EL (cell line): ENCODE results near the gene TMEM207.
"Not testable (repeated sequence)": the region's sequence is repeated elsewhere in the genome, so short reads cannot be mapped to it uniquely, and the experiment has no call there.

Experiments
- DNase-seq: peaks from one replicate; pipeline ENCODE4 v3.0.0-alpha.2; 2016

TMEM207 gene

DNA sequence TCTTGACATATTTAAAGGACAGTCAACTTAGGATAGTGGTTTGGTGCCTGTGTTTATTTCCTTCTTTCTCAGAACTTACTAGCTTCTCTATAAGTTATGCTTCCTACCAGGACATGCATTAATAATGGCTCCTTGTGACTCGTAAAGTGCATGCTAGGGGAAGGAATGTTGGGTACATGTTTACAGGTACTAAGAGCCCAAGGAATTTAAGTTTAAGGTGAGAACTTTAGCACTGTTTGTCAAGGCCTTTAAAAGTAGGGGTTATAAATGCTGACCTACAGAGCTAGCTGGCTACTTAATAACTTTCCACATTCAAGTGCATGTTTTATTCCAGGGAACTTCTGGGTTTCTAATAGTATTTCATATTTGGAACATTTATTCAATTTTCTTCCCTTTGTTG is at the start of gene TMEM207:
TMEM207 (minus strand) TSS at position 101 of the 400 bp plus-strand sequence; CDS start at position 9, 92 bp downstream.
- DNase-seq = no peak

DNA sequence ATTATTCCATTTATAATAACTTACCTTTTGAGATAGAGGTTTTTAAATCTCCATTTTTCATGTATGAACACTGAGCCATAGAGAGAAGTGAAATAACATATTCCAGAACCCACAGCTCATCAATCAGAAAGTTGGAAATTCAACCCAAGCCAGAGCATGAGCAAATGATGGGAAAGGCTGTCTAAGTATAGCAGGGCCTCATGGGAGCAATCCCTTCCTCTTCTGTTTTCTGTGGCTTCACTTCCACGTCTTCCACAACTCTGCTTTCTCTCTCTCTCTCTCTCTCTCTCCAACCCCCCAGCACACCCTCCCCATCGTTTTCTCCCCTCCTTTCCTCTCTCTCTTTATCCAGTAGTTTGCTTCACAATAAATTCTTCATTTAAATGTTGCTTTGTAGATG is 49.4 kb upstream of the TMEM207 start:
- no peak for DNase-seq

DNA sequence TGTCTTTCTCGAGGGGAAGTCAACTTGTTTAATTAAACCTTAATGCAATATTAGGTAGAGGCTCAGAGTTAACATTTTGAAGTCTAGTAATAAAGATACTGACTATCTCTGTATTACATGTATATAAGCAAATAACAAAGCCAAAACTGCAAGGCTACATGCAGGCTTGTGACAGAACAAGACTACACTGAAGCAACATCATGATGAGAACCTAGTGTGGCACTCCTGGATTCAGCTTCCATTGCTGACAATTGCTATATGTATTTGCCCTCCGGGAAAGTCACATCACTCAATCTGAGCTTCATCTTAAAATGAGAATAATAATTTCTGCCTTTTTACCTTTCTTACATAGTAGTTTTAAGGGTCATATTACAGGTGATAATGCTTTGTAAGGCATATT is 48.6 kb upstream of the TMEM207 start:
- DNase-seq = no peak

DNA sequence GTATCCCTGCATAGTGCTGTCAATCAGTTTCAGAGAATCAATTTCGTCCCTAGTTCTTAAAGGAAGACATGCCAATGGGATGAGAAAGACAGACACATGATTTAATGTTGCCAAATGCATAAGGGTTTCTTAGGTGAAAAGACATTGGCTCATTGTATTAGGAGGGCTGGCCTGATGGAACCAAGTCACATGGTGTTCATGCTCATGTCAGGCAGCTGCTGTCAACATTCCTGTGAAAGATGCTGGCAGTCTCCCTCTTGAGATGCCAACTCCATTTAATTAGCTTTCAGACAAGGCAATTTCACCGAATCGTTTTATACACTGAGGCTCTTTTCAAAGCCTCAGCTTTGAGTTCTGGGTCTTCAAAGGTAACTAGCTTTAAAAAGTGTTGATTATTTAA is 48.1 kb upstream of the TMEM207 start:
- DNase-seq = peak; percentile 15

DNA sequence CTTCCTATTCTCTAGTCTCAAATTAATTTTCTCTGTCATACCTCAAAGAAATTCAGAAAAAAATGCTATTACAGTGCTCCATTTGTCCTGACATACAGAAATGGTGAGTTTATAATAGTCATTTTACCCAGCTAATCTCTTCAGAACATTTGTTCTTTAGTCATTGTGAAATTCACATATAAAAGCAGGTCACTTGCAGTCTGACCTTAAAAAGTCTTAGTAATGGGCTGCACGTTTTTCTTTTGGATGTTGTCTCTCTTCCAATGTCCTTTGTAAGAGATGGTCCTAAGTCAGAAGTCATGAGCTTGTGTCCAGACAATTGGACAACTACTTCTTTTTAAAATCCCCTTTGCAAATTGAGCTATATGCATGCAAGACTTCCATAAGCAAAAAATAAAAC is 47.2 kb upstream of the TMEM207 start:
- no peak for DNase-seq

DNA sequence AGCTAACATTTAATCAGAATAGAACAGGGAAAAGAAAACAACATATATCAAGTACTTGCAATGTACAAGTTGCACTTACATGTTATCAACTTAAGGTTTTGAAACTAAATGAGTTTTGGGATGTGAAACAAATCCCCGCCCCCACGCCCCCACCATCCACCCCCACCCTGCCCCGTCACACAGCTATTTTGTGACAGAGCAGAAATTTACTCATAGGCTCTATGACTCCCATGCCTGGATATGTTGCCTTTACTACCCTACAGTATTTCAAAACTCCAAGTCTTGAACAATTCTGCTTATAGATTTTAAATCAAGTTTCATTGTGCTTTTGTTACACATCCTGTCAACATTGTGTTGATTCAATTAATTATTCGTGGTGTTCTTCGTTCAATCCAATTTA is 46.1 kb upstream of the TMEM207 start:
- DNase-seq = no peak

DNA sequence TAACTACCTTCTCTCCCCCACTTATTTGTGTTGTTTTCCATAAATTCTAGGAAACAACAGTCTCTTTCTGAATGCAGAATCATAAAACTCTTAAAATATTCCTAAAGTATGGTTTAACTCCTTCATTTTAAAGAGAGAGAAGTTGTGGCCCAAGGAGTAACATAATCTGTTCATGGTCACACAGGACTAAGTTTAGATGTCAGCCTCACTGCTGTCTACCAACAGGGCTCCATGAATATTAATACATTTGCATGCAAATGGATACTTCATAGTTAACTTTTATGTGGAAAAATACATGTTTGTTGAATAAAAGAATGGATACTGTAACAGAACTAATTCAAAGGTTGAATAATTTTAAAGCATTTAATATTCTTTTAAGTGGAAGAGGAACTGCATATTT is 45.7 kb upstream of the TMEM207 start:
- no peak for DNase-seq

DNA sequence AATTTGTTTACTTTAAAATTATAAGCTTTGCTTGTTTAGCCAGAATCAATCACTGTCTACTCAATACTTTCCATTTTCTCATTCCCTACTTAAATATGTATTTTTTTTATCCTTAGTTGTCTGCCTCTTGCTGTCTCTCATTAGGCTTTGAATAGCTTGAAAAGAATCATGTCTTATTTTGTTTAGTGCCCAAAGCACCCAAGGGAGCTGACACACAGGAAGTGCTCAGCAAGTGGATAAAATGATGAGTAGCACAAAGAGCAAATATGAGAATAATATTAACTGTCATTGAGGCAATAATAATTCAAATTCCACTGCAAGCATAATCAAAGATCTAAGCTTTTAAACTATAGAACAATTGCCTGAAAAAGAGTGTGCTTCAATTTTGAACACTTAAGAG is 45.2 kb upstream of the TMEM207 start:
- DNase-seq = no peak

DNA sequence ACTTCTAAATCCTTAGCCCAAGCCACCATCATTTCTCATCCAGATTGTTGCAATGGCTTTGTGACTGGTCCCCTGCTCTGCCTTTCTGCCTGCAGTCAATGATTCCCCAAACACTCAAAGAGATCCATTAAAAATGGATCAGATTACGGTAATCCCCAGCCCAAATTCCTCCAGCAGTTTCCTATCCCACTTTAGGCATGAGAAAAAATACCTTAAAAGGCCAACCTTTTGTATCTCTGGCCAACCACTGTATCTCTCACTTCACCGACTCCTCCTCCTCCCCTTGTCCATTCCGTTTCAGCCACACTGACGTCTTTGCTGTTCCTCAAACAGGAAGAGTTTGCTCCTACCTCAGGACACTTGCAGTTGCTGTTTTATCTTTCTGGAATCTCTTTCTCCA is 43.3 kb upstream of the TMEM207 start:
- no peak for DNase-seq

DNA sequence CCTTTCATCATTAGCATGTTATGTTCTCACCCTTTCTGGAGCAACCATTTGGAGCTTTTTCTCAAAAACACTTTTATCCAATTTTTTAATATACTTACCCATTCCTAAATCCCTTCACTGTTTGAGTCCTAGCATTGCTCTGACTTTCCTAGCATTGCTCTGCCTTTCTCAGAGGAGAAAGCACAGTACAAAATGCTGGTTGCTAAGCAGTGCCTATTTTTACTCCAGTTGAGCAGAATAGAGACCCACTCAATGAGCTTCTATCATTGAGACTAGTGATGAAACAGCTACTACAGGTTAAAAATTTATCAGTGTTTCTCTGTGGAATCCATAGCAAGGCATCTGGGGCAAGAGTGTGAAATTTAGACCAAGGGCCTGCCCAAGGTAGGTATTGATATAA is 42.4 kb upstream of the TMEM207 start:
- DNase-seq = no peak

DNA sequence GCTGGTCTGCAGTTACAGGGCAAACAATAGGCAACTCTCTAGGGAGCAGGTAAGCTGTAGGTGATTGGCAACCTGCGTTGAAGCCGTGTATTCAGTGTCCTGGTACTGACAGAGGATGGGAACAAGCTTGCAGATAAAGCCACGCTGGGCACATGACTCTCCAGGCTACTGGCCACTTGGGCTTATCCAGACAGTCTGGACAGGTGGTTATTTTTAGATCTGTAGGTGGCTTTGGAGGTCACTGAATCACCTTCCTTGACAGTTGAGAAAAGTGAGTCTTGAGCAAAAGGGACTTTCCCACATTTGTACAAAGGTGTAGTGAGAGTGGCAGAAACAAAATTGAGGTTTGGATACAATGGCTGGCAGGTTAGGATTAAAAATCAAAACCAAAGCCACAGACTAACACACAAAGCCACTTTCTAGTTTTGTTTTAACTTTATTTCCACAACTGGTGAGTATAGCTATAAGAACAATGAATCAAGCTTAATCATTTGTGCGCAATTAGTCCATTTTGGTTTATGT is 41.9 kb upstream of the TMEM207 start:
- no peak for DNase-seq

DNA sequence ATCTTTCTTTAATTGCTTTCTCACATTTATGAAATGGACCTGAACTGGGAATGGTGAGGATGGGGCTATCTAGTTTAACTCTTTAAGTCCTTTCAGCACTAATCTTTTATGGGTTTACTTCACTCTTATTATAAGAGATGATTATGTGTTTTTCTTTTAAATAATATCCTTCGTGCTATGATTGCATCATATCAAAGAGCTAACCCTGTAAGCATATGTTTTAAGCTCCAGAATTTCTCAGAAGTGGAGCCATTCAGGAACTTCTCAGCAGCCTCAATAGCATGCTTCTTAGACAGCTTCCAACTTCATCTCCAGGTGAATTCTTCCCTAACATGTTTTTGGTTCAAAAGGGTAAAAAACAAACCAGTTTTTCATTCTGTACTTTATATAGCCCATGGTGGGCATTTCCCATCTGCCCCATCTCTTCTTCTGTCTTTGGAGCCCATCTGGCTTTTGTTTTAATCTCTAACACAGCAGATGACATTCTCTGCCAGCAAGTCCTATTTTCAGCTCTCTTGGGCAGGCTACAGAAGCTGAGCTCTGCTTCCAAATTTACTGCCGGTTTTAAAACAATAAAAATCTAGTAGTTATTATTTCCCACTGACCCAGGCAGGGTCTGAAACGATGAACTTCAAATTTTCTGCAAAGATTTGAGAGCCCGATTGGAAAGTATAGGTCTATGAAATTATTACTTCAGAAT is 37.4 kb upstream of the TMEM207 start:
- no peak for DNase-seq

DNA sequence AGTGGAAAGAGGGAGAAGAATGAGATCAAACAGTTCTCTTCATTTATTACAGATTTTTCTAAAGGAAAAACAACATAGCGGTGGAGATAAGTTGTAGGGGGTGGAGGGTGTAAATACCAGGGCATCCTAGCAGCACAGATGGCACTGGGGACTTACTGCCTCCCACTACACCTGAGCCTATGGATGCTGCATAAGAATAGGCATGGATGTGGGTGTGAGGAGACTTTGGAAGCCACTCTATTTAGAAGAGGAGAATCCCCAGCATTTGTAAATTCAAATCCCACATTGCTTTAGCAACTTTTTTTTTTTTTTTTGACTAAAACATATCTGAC is 36.8 kb upstream of the TMEM207 start:
- no peak for DNase-seq

DNA sequence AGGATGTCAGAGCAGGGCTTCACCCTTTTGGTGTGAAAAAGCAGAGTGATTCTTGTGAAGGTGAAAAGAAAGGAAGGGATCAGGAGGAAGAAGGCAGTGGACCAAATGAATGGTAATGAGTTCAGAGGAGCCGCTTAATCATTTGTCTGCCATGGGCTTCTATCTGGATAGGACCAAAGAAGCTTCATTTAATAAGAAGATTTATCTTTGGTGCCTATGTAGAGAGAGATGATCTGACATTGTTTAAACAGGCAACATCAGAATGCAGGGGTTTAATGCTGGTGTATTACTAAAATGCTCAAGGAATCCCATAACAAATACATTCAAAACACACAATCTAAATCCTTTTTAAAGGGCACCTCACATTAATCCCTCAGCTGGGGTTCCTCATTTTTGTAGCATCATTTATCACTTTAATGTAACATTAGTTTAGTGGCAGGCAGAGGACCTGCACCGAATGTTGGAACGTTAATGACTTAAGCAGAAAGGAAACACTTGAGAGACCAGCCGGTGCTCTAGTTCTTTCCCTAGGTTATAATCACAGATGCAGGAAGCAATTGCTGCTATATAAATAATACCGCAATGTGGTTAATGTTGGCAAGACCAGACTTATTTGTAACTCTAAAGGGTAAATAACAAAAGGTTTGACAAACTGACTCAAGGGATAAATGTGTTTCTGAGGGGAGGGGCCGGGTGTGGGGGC is 36.3 kb upstream of the TMEM207 start:
- no peak for DNase-seq

DNA sequence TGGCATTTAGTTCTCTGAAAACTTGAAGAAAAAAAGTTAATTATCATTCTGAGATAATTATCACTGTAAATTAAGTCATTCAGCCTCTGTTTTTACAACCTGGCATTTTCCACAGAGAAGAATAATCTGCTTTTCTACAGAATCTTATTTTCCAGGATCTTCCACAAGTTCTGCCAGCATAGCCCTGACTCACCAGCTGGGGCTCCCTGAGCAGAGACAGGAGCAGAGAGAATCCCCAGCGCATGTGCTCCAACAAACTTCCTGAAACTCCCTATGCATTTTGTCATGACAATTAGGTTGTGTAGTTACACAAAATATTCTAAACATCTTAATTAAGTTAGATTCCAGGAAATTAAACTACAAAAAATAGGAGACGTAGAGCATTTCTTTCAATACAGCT is 32.1 kb upstream of the TMEM207 start:
- no peak for DNase-seq

DNA sequence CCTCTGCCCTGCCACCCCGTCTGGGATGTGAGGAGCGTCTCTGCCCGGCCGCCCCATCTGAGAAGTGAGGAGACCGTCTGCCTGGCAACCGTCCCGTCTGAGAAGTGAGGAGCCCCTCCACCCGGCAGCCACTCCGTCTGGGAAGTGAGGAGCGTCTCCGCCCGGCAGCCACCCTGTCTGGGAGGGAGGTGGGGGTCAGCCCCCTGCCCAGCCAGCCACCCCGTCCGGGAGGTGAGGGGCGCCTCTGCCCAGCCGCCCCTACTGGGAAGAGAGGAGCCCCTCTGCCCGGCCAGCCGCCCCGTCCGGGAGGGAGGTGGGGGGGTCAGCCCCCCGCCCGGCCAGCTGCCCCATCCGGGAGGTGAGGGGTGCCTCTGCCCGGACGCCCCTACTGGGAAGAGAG is 23.6 kb upstream of the TMEM207 start:
- not testable (repeated sequence) for DNase-seq

DNA sequence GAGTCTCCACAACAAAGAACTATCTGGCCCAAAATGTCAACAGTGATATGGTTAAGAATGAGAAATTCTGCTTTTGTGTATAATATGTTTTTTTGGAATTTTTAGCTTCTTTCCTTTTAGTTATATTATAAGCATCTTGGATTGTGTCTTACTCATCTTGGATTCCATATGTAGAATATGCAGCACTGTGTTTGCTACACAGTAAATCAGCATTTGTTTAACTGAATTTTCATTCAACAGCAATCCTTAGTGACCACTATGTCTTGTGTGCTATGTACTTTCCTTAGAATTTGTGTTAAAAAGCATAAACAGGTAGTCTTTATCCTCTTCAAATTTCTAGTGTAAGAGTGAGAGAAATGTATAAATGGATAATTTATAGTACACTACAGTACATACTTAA is 18.2 kb upstream of the TMEM207 start:
- no peak for DNase-seq

DNA sequence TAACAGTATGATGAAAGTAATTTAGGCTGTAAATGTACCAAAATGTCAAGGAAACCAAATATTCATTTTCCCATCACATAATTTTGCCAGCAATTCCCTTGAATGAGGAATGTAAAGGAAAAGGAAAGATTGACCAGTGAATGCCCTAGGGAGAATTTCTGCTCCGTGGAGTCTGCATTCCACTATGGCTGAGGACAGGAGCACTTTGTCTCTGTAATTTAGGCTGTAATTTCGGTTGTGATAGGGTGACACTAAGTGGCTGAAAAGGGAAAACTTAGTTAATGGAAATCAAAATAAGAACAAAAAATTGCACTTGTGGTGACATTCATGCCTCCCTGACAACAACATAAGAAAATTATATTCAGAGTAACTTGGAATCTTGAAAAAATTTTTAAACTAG is 8.3 kb upstream of the TMEM207 start:
- DNase-seq = peak; percentile 44

DNA sequence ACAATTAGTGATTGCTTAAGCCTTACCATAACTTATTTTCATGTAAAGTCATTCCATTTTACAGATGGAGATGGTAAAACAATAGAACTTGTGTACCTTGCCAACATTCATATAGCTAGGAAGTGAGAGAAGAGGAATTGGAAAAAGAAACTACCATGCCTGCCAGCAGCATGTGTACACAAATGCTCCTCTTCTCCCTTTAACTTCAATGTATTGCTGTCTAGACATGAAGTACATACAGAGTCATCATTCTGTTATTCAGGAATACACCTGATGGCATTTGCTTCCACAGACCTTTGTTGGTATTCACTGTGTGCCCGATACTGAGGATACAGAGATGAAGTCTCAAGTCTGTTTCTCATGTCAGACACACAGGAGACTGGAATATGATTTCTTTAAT is 7.1 kb upstream of the TMEM207 start:
- DNase-seq = no peak

DNA sequence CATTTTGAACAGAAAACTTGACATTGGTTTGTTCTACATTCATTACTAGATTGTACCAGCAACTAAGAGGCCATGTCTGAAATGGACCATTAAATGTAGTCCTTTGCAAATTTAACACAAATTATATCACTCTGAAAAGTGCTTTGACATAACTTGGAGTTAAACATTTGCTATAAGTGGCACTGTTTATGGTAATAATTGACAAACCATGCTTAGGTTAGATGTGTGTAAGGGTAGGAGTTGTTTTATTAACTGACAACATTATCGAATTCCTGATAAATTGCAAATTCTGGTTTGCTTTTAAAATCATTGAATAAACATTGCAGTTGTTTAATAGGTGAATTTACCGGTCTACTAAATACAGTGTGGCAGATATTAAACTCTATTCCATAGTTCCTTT is 6.1 kb upstream of the TMEM207 start:
- DNase-seq = no peak

DNA sequence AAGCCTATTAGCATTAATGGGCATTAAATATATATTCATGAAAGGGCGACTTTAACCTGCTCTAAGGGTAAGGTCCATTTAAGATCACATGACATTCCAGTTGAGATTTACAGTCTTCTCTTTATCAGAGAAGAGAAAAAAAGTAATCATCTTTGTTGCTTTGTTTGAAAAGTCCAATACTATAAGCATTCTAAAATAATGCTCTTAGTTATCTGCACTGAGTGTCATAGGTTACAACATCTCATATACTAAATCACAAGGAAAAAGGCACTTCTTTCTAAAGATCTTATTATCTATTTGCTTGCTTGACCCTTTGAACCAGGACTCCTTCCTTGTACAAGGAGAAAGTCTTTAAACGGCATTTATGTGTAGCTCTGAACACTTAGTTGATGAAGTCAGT is 1.4 kb downstream of the TMEM207 start:
- no peak for DNase-seq

DNA sequence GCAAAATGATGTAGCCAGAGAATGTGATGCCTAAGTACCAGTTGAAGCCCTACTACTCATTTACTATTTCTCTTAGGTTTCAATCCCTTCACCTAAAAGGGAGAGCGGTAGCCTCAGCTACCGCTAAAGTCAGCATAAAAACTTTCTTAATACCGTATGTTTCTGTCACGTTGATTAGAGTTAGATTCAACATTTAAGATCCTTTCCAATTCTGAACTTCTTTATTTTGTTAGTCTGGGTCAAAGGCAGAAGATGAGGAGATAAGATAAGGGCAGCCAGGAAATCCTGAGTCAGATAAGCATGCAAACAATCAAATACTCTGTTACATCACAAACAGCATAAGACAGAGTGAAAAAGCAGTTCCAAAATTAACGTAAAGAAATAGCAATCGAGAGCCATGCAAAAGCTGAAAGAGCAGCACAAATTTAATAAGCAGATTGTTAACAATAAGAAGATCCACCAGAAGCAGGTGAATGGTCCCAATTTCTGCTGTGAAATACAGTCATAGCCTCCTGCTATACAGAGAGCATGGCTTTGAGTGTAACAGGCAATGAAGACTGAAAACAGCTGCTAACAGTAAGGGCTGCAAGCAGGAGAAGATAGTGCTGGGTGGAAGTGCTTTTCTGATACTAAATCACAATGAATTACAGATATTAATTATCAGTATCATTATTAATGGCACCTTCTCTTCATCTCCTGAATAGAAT is 3.0 kb downstream of the TMEM207 start:
- DNase-seq = peak; percentile 5

DNA sequence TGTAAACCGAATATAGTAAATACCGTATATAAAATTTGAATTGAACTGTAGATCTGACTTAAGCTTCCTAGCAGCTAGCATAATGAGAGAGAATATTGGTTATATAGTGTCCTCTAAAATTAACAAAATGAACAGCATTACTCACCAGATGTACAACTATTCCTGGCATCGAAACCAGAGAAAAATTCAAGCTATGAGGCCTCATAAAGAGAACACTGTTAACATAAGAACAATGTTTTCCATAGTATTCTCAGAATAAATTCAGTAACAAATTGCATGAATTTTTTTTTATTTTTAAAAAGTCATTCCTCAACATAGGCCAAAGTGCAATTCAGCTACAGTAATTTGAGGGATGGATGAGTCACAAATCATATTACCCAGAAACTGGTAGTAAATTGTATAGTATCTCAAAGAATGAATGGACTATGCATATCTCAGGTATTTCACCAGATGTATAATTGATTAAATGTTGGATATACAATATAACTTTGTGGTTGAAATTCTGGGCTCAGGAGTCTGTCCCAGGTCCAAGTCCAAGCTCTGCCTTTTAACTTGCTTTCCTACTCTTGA is 5.0 kb downstream of the TMEM207 start:
- DNase-seq = peak; percentile 8

DNA sequence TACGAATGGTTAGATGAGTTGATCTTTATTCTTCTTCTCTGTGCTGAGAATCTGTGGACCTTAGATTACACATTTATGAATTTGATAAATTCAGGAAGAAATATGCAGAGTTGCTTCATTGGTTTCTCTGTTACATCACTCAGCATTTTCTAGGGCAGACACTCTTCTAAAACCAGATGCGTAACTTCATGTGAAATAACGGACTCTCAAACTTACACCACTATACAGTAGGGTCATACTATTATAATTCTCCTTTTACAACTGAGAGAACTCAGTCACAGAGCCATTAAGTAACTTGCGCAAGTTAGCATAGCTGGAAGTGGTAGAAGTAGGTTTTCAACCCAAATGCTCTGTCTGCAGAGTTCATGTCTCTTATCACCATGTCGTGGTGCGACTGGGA is 5.7 kb downstream of the TMEM207 start:
- no peak for DNase-seq
